Mucosa of rectum (tissue), 2 donors: ENCODE results near the gene IRX5.

Experiments
- H3K27ac ChIP-seq, 2 donors: one replicate each; pipeline ENCODE4 v1.7.0; 2013; ENCODE audit warnings: inconsistent platforms in 2 of 2, low read depth in 2 of 2, low read length in 2 of 2
- H3K27me3 ChIP-seq, 2 donors: one replicate each; pipeline ENCODE4 v1.7.0; 2013; ENCODE audit warnings: low read length in 2 of 2; ENCODE audit not compliant: control insufficient read depth in 2 of 2, insufficient read depth in 2 of 2
- H3K36me3 ChIP-seq, 2 donors: one replicate each; pipeline ENCODE4 v1.7.0; 2013; ENCODE audit warnings: low read length in 2 of 2; ENCODE audit not compliant: control insufficient read depth in 2 of 2, insufficient read depth in 2 of 2
- H3K4me1 ChIP-seq, 2 donors: one replicate each; pipeline ENCODE4 v1.7.0; 2013; ENCODE audit warnings: low read length in 2 of 2, mild to moderate bottlenecking in 1 of 2; ENCODE audit not compliant: control insufficient read depth in 2 of 2, insufficient read depth in 2 of 2
- H3K4me3 ChIP-seq, 2 donors: one replicate each; pipeline ENCODE4 v1.7.0; 2013; ENCODE audit warnings: low read length in 2 of 2
- H3K9ac ChIP-seq, 2 donors: one replicate each; pipeline ENCODE4 v1.7.0; 2013; ENCODE audit warnings: low read length in 2 of 2, low read depth in 1 of 2, mild to moderate bottlenecking in 1 of 2
- H3K9me3 ChIP-seq, 2 donors: one replicate each; pipeline ENCODE4 v1.7.0; 2013; ENCODE audit warnings: low read length in 2 of 2; ENCODE audit not compliant: control insufficient read depth in 2 of 2
- donor health status: healthy.
- donor health status: Normal muscosa, but diverticular disease.

The IRX5 gene

DNA sequence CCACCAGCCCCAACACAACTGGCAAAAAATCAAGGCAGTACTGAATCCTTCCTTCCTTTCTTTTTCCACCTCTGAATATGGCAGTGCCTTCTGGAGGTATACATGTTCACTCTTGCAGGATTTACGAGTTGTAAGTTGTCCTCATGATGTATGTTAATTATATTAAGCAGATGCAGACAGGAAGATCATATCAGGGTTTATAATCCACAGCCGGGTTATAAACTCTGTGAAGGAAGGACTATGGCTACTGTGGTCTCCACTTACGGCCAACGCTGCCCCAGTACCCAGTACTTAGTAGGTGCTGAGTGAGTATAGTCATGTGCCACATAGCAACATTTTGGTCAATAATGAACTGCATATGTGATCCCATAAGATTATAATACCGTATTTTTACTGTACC, 19.6 kb upstream of the IRX5 start:
- Histone ChIP-seq H3K9me3 (no peaks in the 10 kb centered on the region), H3K36me3 (no peaks in the 10 kb centered on the region), H3K4me1 (no peaks in the 10 kb centered on the region), H3K4me3 (no peak overlapping the region), H3K27me3 (no peaks in the 10 kb centered on the region), H3K9ac (no peak overlapping the region), H3K27ac (no peak overlapping the region)

GRCh38 chr16:54912720-54913119, 17.9 kb upstream of the IRX5 start:
- Histone ChIP-seq H3K27ac (no peak overlapping the region), H3K27me3 (no peaks in the 10 kb centered on the region), H3K9ac (no peak overlapping the region), H3K4me3 (no peak overlapping the region), H3K4me1 (no peaks in the 10 kb centered on the region), H3K9me3 (no peaks in the 10 kb centered on the region), H3K36me3 (no peaks in the 10 kb centered on the region)

DNA sequence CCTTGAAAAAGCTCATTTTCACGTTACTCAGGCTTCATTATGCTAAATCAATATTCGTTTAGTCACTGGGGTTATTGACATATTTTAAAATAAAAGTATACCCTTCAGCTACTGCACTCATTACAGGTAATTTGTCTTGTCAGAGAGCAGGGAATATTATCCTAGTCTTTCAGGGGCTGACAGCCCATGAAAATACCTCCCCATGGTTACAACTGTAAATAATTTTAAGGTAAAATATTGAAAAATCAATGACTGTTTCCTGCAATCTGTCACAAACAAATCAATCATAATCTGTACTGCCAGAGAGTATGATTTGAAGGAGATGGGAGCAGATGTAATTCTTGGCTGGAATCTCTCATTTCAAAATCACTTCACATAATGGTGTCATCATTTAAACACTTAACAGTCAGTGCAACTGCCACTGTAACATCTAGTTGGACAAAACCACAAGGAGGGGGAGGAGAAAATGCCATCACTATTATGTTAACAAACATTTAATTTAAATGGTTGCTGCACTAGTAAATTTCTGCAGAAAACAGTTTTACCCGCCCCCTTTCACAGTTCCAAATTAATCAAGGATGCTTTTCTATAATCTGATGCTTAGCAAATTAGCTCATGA, 9.3 kb upstream of the IRX5 start:
- Histone ChIP-seq H3K27ac (no peak overlapping the region), H3K4me1 (no peaks in the 10 kb centered on the region), H3K27me3 (peaks cover 16 to 19% of the 10 kb centered on the region in 2 donors)

GRCh38 chr16:54923055-54923473, 7.6 kb upstream of the IRX5 start:
- Histone ChIP-seq H3K36me3 (no peaks in the 10 kb centered on the region), H3K4me1 (peaks cover 0 to 4% of the 10 kb centered on the region in 2 donors), H3K27me3 (peaks cover 33 to 36% of the 10 kb centered on the region in 2 donors), H3K9ac (no peak overlapping the region), H3K4me3 (no peak overlapping the region), H3K27ac (no peak overlapping the region), H3K9me3 (no peaks in the 10 kb centered on the region)

More for the DNA sequence above, 9.3 kb upstream of the IRX5 start:
- Histone ChIP-seq H3K9me3 (no peaks in the 10 kb centered on the region), H3K36me3 (no peaks in the 10 kb centered on the region), H3K4me3 (no peak overlapping the region), H3K9ac (no peak overlapping the region)

- H3K4me1 ChIP-seq: peaks cover 0 to 4% of the 10 kb centered on the region in 2 donors
- H3K9ac ChIP-seq: no peak overlapping the region
- H3K9me3 ChIP-seq: no peaks in the 10 kb centered on the region
- H3K27me3 ChIP-seq: peaks cover 33 to 37% of the 10 kb centered on the region in 2 donors
- no peak overlapping the region for H3K27ac ChIP-seq
- H3K4me3 ChIP-seq: no peak overlapping the region
- no peaks in the 10 kb centered on the region for H3K36me3 ChIP-seq
Observed at GRCh38 chr16:54923988-54924387, 6.7 kb upstream of the IRX5 start.

DNA sequence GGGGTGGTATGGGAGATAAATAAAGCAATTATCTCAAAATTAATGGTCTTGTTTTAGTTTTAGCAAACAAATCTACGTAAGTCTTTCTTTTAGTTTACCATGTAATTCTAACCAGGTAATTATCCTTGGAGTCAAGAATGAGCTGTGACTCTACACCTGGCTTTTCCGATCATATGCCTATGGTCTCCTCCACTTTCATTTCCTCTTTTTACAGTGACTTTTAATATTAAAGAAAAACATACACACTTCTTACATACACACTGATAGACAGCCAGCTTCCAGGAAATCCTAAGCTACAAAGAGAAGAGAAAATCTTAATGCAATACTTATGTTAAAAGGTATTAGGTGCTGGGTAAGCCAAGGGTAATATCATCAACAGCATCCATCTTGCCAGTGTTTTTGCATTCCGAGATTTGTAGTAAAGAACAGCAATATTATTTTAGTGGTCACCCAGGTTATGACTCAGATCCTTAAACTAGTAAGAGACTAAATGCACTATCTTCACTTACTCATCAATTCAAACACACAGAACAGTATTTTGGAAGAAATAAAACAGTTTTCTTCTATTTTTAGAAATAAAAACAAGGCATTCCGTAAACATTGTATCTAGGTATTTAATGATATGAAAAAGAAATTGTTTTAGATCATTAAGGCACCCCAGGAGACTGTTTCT, 4.4 kb upstream of the IRX5 start:
- Histone ChIP-seq H3K27ac (no peak overlapping the region), H3K9ac (no peak overlapping the region), H3K36me3 (no peaks in the 10 kb centered on the region), H3K9me3 (no peaks in the 10 kb centered on the region), H3K4me1 (peaks cover 14 to 19% of the 10 kb centered on the region in 2 donors), H3K4me3 (no peak overlapping the region), H3K27me3 (peaks cover 30 to 37% of the 10 kb centered on the region in 2 donors)

GRCh38 chr16:54927125-54928015, 3.3 kb upstream of the IRX5 start:
- Histone ChIP-seq H3K27ac (no peak overlapping the region), H3K9ac (peak overlapping the region in 1 of 2 donors; percentile 41), H3K4me3 (peak overlapping the region in 1 of 2 donors; percentile 56), H3K36me3 (no peaks in the 10 kb centered on the region), H3K27me3 (peaks cover 40 to 47% of the 10 kb centered on the region in 2 donors), H3K9me3 (no peaks in the 10 kb centered on the region), H3K4me1 (peaks cover 14 to 19% of the 10 kb centered on the region in 2 donors)

GRCh38 chr16:54928016-54928356, 2.7 kb upstream of the IRX5 start:
- Histone ChIP-seq H3K9ac (peak overlapping the region in 1 of 2 donors; percentile 41), H3K36me3 (no peaks in the 10 kb centered on the region), H3K4me1 (peaks cover 14 to 19% of the 10 kb centered on the region in 2 donors), H3K27ac (no peak overlapping the region), H3K9me3 (no peaks in the 10 kb centered on the region), H3K4me3 (peak overlapping the region in 1 of 2 donors; percentile 56), H3K27me3 (peaks cover 42 to 49% of the 10 kb centered on the region in 2 donors)

- Histone ChIP-seq H3K4me3 (peak overlapping the region; percentile 52 to 68), H3K27ac (no peak overlapping the region), H3K9me3 (no peaks in the 10 kb centered on the region), H3K9ac (no peak overlapping the region), H3K27me3 (peaks cover 44 to 50% of the 10 kb centered on the region in 2 donors), H3K4me1 (peaks cover 14 to 19% of the 10 kb centered on the region in 2 donors), H3K36me3 (no peaks in the 10 kb centered on the region)
Observed at GRCh38 chr16:54928411-54929089, 2.1 kb upstream of the IRX5 start.
